Ureter (tissue), 1 donor: ENCODE data around the gene NEO1. TPM values are rescaled to one million over a fixed set of nuclear protein-coding genes. Genes with fewer than 3 reads are reported as not detected.

ENCODE experiments used
- DNase-seq: peaks from one replicate; pipeline ENCODE4 v3.0.0-alpha.2; 2020; ENCODE audit warnings: low spot score
- total RNA-seq: library from RNA; stranded (reverse); gene quantifications from one replicate; pipeline ENCODE4 v1.2.4, GENCODE V29; 2023
- donor health status: DM: yes; HTN: yes; CAD: no.

NEO1 gene
- total RNA-seq, 1 donor from 2014 or later = 36.0 TPM

- no peak for DNase-seq
Observed at GRCh38 chr15:73308305-73308704, 256.0 kb downstream of the NEO1 start.

- DNase-seq = no peak
Observed at GRCh38 chr15:73313861-73314260, 261.6 kb downstream of the NEO1 start.

- no peak for DNase-seq
Observed at GRCh38 chr15:73317651-73318462, 265.6 kb downstream of the NEO1 start.

- no peak for DNase-seq
Observed at GRCh38 chr15:73318463-73319351, 266.4 kb downstream of the NEO1 start.

- no peak for DNase-seq
Observed at GRCh38 chr15:73319460-73320245, 267.4 kb downstream of the NEO1 start.

- DNase-seq = no peak
Observed at GRCh38 chr15:73320619-73321180, 268.4 kb downstream of the NEO1 start.

GRCh38 chr15:73321496-73322450 is 269.5 kb downstream of the NEO1 start:
- DNase-seq = no peak

GRCh38 chr15:73322665-73323373 is 270.6 kb downstream of the NEO1 start:
- no peak for DNase-seq

GRCh38 chr15:73323374-73323955 is 271.2 kb downstream of the NEO1 start:
- no peak for DNase-seq

- no peak for DNase-seq
Observed at GRCh38 chr15:73323956-73324355, 271.7 kb downstream of the NEO1 start.

- no peak for DNase-seq
Observed at GRCh38 chr15:73324496-73325170, 272.4 kb downstream of the NEO1 start.

- DNase-seq = no peak
Observed at GRCh38 chr15:73325191-73325861, 273.1 kb downstream of the NEO1 start.

- DNase-seq = no peak
Observed at GRCh38 chr15:73326157-73326556, 273.9 kb downstream of the NEO1 start.

- DNase-seq = no peak
Observed at GRCh38 chr15:73328149-73328820, 276.0 kb downstream of the NEO1 start.

- no peak for DNase-seq
Observed at GRCh38 chr15:73328981-73329380, 276.7 kb downstream of the NEO1 start.

- DNase-seq = no peak
Observed at GRCh38 chr15:73329501-73330200, 277.4 kb downstream of the NEO1 start.
